Camera-type eye (tissue), 1 donor: Measurements from ENCODE around the gene ZNF43. TPM values are rescaled to one million over a fixed set of nuclear protein-coding genes. Genes with fewer than 3 reads are reported as not detected.

ENCODE experiments used
- total RNA-seq: library from RNA; depleted of rRNA; stranded (reverse); fragments of >200 nt; gene quantifications from one replicate; pipeline ENCODE4 v1.2.3, GENCODE V29; 2014

The ZNF43 gene
- total RNA-seq = 42.9 TPM

DNA sequence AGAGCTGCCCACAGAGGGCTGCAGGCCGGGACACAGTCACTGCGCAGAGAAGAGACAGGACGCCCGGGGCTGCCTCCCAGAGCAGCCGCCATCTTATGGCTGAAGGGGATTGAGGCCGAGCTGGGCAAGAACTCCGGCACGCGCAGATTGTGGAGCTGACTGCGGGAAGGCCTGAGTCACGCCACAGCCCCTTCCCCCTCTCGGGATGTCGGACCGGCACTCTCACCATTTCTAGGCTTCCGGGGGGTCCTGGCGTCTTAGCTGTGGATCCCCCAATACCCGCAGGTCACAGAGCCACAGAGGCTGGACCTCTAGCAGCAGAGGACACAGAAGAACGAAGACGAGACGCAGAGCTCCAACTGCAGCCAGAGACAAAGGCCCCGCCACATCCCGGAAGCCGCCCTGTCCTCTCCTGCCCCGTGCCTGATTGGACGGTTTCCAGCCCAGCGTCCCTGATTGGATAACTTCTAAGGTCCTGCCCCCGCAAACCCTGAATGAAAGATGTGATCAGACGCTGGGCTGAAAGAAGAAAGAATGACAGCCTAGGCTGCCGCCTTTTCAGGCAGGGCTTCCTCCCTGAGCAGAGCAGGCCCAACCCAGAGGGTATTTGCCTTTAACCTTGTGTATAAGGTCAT lies at the start of gene ZNF43:
ZNF43 (minus strand) TSS at position 373 of the 635 bp plus-strand sequence; CDS start at position 229, 144 bp downstream.

GRCh38 chr19:21767065-21767800 lies 68.7 kb downstream of the ZNF43 start, which contains the start of gene ZNF100:
ZNF100 (minus strand) TSS chr19:21767579; CDS start chr19:21767429, 150 bp downstream.

Other genes starting within 250 kb of the ZNF43 start
- gene ZNF100, start 68.6 kb downstream of the ZNF43 start, total RNA-seq = 22.4 TPM
- gene ZNF208, start 174.8 kb upstream of the ZNF43 start, total RNA-seq = 34.3 TPM
- 4.1 TPM for gene ZNF257, start 216.3 kb upstream of the ZNF43 start, total RNA-seq